Ammon's horn (tissue), 1 donor: Measurements from ENCODE around the gene SUV39H2.
A peak's percentile ranks its signal among the peaks of the same experiment; 100 is the strongest.
"Not testable (repeated sequence)": the region's sequence is repeated elsewhere in the genome, so short reads cannot be mapped to it uniquely, and the experiment has no call there.

Experiments
- DNase-seq: peaks from one replicate; pipeline ENCODE4 v3.0.0-alpha.2; 2016; ENCODE audit warnings: low spot score

SUV39H2 gene, protein sequence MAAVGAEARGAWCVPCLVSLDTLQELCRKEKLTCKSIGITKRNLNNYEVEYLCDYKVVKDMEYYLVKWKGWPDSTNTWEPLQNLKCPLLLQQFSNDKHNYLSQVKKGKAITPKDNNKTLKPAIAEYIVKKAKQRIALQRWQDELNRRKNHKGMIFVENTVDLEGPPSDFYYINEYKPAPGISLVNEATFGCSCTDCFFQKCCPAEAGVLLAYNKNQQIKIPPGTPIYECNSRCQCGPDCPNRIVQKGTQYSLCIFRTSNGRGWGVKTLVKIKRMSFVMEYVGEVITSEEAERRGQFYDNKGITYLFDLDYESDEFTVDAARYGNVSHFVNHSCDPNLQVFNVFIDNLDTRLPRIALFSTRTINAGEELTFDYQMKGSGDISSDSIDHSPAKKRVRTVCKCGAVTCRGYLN

GRCh38 chr10:14878266-14879123 is at the start of gene SUV39H2:
SUV39H2 (plus strand) TSS chr10:14878866; CDS start chr10:14878889, 23 bp downstream.
- DNase-seq = peak; percentile 97

- DNase-seq = no peak
Measured at GRCh38 chr10:14833106-14833505, 45.6 kb upstream of the SUV39H2 start.

DNA sequence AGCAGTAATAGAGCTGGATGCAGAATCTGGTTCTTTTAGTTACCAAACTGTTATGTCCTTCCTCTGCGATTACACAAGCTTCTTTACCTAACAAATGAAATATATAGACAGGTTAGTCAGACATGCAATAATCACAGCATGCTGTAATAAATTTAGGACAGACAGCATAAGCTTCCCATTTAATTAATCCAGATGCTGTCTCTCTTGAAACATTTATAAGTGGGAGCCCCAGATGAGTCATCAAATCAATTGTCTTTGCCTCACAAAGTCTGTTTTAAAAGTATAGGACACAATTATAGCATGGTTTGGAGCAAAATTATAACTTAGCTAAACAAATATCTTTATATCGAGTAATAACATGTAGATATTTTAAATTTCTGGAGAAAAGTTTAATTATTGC is 42.5 kb upstream of the SUV39H2 start:
- no peak for DNase-seq

DNA sequence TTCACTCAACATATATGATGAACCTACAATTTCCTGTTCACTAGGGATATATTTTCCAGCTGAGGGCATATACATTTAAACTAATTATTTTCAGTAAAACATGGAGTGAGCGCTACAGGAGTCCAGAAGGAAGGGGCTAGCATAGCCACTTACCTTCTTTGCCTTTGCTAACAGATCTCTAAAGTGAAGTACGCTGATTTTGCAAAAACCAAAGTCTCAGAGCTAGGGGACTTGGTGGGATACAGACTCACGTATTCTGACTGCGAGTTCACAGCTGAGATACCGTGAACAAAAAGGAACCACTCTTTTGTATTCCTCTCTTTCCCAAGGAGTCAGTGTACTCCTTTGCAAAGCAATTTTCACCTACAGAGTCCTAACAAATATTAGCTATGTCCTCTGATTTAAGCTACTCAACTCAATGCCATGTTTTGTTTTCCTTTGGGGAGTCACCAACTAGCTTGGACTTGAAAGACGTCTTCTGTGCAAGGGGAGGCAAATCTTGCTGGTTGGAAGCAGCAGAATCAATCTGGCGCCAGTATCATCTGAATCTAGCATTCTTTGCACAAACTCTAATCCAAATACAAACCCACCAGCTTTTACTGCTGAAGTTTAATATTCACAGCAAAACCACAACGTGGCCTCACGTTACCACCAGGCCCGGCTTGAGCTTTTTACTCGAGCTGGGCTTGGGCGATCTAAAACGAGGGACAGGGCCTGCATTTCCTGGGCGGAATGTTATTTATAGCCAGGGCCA is 41.5 kb upstream of the SUV39H2 start:
- no peak for DNase-seq

DNA sequence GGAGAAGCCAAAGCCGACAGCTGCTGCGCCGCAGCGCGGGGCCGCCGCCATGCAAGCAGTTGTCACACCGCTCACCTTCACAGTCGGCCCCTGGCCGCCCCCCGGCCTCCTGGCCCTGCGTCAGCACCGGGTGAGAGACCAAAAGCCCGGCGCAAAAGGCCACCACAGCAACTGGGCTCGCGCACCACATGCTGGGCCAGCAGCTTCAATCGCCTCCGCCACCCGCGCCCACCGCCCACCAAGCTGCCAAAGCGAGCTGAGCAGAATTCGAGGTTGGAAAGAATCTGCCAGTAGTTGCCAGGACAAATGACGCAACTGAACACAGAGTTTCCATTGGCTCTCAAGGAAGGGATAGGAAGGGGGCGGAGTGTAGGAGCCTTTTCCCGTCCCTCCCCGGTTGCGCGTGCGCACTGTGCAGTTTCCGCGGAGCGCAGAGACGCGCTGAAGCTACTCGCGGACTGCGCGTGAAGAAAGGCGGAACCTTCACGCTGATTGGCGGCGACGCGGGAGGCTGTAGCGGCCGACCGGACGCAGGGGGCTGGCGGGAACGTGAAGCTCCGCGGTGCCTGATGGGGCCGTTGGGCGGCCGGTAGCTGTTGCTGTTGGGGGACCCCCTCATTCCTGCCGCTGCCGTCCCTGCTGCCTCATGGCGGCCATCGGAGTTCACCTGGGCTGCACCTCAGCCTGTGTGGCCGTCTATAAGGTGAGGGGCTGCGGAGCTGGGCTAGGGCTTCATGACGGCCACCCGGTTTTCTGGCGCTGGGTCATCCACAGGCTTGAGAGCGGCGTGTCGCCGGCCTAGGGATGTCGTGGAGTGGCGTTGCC is 40.7 kb upstream of the SUV39H2 start, which contains the start of the genes CDNF, HSPA14 and MSANTD7:
Gene CDNF, minus strand, starts transcription at position 281 of the 825 bp plus-strand sequence. Its CDS starts 91 bp downstream, at position 190.
Gene HSPA14, plus strand, starts transcription at position 550 of the 825 bp plus-strand sequence. Its CDS starts 97 bp downstream, at position 647.
Gene MSANTD7, plus strand, starts transcription at position 550 of the 825 bp plus-strand sequence. CDS start 3,979 bp downstream, outside the sequence.
- DNase-seq = peak; percentile 100

DNA sequence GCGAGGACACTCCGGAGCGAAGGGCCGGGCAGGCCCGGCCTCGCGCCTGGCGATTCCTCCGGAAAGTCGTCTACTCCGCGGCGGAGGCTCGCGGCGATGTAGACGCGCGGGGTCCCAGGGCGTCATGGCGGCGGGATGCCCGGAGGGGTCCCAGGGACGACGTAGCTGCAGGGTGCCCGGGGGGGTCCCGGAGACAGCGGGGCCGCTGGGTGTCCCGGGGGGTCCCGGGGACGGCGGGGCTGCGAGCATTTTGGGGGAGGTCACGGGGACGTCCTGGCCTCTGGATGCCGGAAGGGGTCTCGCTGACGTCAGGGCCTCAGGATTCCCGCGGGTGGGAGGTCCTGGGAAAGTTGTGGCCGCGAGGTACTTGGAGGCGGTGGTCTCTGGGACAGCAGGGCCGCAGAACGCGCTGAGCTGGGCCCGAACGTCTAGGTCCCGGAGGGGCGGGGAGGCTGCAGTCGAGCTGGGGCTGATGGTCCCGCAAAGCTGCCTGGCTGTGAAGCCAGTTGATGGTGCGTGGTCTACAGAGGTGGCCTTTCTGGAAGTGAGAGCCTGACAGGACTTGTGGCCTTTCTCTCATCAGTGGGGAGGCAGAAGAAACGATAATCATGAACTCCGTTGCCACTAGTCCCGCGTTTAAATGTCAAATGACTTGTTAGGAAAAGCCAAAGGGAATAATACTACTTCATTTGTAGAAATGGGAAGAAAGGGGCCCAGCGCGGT is 39.9 kb upstream of the SUV39H2 start:
- peak; percentile 20 for DNase-seq

DNA sequence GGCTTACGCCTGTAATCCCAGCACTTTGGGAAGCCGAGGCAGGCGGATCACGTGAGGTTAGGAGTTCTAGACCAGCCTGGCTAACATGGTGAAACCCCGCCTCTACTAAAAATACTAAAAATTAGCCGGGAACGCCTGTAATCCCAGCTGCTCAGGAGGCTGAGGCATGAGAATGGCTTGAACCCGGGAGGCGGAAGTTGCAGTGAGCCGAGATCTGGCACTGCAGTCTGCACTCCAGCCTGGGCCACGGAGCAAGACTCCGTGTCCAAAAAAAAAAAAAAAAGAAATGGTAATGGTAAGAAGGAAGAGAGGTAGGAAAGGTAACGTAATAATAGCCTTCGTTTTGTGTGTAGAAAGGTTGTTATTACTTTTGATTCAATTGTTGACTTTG is 39.4 kb upstream of the SUV39H2 start:
- DNase-seq = no peak

- no peak for DNase-seq
Measured at GRCh38 chr10:14840178-14840577, 38.5 kb upstream of the SUV39H2 start.

GRCh38 chr10:14843327-14843988 is 35.2 kb upstream of the SUV39H2 start:
- peak; percentile 37 for DNase-seq

DNA sequence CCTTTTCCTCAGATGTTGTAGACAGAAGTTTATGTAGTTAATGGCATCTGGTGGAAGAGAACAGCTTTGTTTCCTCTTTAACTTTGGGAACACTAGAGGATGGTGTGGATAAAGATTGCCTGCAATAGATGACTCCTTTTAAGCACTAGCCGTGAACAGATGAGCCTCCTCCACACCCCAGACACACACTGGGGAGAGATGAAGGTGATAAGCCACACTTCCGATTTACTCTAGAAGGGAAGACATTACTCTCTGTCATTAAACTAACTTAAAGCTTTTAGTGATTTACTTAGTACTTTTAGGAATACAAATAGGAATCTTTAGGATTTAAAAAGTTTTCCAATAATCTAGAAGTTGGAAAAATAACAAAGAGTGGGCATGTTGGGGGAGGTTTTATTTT is 33.7 kb upstream of the SUV39H2 start:
- DNase-seq = no peak

- no peak for DNase-seq
Measured at GRCh38 chr10:14852236-14852635, 26.4 kb upstream of the SUV39H2 start.

DNA sequence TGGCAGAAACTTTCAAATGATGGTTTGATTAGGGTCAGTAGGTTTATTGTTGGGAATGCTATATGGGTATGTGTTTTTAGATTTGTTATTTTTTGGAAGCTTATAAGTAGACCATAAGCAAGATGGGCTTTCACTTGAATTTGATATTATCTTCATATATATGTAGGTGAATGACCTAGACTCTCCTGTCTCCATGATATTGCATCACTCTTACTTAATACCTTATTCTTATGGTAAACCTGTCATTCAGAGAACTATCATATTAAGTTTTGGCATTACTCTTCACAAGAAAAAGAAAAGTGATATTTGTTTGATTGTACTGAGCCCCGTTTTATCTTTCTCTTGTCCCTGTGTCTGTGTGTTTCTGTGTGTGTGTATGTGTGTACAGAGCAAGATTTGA is 23.2 kb upstream of the SUV39H2 start:
- DNase-seq = no peak

- no peak for DNase-seq
Measured at GRCh38 chr10:14858338-14858960, 20.2 kb upstream of the SUV39H2 start.

DNA sequence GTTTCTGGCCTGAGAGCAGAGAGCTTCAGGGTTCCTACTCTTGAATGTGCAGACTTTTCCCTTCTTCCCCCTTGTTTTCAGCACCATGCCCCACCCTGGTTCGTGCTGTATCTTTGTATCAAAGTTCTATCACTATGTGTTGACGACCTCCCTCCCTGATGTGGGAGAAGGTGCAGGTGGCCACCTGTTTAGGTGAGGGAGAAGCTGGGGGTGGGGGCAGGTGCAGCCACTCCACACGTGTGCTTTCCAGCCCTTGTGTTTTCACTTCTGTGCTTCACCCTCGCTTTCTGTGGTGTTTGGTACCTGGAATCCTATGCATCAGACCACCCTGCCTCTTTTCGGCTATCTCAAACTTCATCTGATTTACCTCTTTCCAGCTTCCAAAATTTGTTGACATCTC is 19.6 kb upstream of the SUV39H2 start:
- DNase-seq = no peak

DNA sequence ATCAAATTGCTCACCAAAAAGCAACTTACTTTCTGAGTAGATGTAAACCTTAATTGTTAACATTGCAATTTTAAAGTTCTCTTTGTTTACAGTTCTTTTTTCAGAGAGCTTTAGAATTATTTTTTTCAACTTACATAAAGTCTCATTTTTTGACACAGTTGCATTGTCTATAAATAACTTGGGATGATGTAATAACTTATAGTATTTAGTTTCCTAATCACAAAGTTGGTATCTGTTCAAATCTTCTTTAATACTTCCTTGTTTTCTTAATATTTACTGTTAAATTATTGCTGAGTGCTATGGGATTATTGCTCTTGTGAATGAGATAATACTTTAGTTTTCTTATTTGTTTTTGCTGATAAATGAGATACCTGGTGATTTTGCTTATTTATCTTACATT is 18.9 kb upstream of the SUV39H2 start:
- no peak for DNase-seq

DNA sequence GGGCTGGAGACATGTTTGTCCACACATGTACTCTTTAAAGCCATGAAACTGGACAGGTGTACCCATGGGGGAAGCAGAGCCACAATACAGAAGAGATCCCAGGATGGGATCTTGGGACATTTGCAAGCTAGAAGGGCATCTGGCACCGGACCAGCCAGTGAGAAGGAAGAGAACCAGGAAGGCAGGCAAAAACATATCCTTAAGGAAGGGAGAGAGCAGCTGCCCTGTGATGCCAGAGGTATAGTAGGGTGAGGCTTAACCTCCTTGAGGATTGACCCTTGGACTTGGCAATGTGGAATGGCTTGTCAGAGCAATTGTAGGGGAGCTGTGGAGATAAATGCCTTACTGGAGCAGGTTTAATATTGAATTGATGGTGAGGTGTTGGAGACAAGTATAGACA is 17.9 kb upstream of the SUV39H2 start:
- DNase-seq = no peak

DNA sequence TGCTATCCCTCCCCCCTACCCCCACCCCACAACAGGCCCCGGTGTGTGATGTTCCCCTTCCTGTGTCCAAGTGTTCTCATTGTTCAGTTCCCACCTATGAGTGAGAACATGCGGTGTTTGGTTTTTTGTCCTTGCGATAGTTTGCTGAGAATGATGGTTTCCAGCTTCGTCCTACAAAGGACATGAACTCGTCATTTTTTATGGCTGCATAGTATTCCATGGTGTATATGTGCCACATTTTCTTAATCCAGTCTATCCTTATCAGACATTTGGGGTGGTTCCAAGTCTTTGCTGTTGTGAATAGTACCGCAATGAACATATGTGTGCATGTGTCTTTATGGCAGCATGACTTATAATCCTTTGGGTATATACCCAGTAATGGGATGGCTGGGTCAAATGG is 14.2 kb upstream of the SUV39H2 start:
- DNase-seq = not testable (repeated sequence)

GRCh38 chr10:14864871-14865270 is 13.8 kb upstream of the SUV39H2 start:
- DNase-seq = not testable (repeated sequence)

- no peak for DNase-seq
Measured at GRCh38 chr10:14873090-14873760, 5.4 kb upstream of the SUV39H2 start.
